ENCODE results near the gene GLI1. TPM values are rescaled to one million over a fixed set of nuclear protein-coding genes. Genes with fewer than 3 reads are reported as not detected.
"Not testable (repeated sequence)": the region's sequence is repeated elsewhere in the genome, so short reads cannot be mapped to it uniquely, and the experiment has no call there.

GLI1 gene
- total and polyA plus RNA-seq, 2 donors (not counting 1 experiment from before 2014, with no cell fraction given): 0.40 to 2.0 TPM

DNA sequence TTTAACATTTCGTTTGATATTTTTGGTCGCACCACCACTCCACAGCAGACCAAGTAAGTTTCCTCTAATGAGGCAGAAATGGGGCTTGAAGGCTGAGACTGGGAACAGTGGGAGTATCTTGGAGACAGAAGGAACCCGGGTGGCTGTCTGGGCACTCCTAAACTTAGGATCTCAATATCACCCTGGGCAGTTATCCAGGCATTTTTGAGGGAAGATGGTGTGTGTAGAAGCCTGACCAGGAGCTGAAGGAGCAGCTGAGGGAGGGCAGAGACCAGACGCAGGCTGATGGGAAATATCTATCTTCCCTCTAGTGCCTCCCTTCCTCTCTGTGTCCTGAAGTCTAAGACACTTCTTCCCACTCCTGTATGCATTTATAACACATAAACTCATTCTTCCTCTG lies 39.0 kb downstream of the GLI1 start:
- TF ChIP-seq EZH2 (IDR thresholded peaks at IDR 0.05; ENCODE audit: low read length, missing control alignments) (no peak), CTCF (conservative IDR thresholded peaks at IDR 0.05 in 1 of 2, IDR thresholded peaks at IDR 0.05 in 1 of 2; ENCODE audit: low read depth in 1 of 2, low read length in 2 of 2) (no peak)
- H3K4me1 ChIP-seq (ENCODE audit: control insufficient read depth, extremely low read depth, insufficient read depth, low read length): no peaks in the 10 kb centered on the region
- no peak overlapping the region for H3K27ac ChIP-seq (ENCODE audit: insufficient read depth, low read length)
- no peaks in the 10 kb centered on the region for H3K27me3 ChIP-seq (ENCODE audit: control insufficient read depth, insufficient read depth, low read length)
- no peak overlapping the region for H3K4me3 ChIP-seq (replicated peaks in 1 of 4; ENCODE audit: control extremely low read depth in 1 of 4, insufficient read depth in 1 of 4, low read depth in 3 of 4, low read length in 4 of 4)
- no peaks in the 10 kb centered on the region for H3K79me2 ChIP-seq (ENCODE audit: control insufficient read depth, insufficient read depth, low read length)
- no peaks in the 10 kb centered on the region for H3K9me3 ChIP-seq (ENCODE audit: control insufficient read depth, insufficient read depth, low read depth, low read length)
- H2AFZ ChIP-seq (ENCODE audit: low read length): no peak overlapping the region
- H4K20me1 ChIP-seq (ENCODE audit: control insufficient read depth, extremely low read depth, insufficient read depth, low read length): no peaks in the 10 kb centered on the region
- no peak for DNase-seq (ENCODE audit: low read depth in 2 of 2)
- no peak overlapping the region for H3K4me2 ChIP-seq (ENCODE audit: extremely low read depth, insufficient read depth, low read length)
- peaks cover 23% of the 10 kb centered on the region for H3K36me3 ChIP-seq (ENCODE audit: control insufficient read depth, insufficient read depth, low read length)
- H3K9ac ChIP-seq (ENCODE audit: insufficient read depth, low read length): no peak overlapping the region

- Histone ChIP-seq H3K9me3 (ENCODE audit: control insufficient read depth, insufficient read depth, low read depth, low read length) (no peaks in the 10 kb centered on the region), H2AFZ (ENCODE audit: low read length) (no peak overlapping the region), H4K20me1 (ENCODE audit: control insufficient read depth, extremely low read depth, insufficient read depth, low read length) (no peaks in the 10 kb centered on the region), H3K27me3 (ENCODE audit: control insufficient read depth, insufficient read depth, low read length) (no peaks in the 10 kb centered on the region), H3K4me2 (ENCODE audit: extremely low read depth, insufficient read depth, low read length) (no peak overlapping the region), H3K79me2 (ENCODE audit: control insufficient read depth, insufficient read depth, low read length) (no peaks in the 10 kb centered on the region), H3K4me3 (replicated peaks in 1 of 4; ENCODE audit: control extremely low read depth in 1 of 4, insufficient read depth in 1 of 4, low read depth in 3 of 4, low read length in 4 of 4) (no peak overlapping the region), H3K9ac (ENCODE audit: insufficient read depth, low read length) (no peak overlapping the region), H3K4me1 (ENCODE audit: control insufficient read depth, extremely low read depth, insufficient read depth, low read length) (no peaks in the 10 kb centered on the region), H3K27ac (ENCODE audit: insufficient read depth, low read length) (no peak overlapping the region), H3K36me3 (ENCODE audit: control insufficient read depth, insufficient read depth, low read length) (peaks cover 26% of the 10 kb centered on the region)
- TF ChIP-seq CTCF (conservative IDR thresholded peaks at IDR 0.05 in 1 of 2, IDR thresholded peaks at IDR 0.05 in 1 of 2; ENCODE audit: low read depth in 1 of 2, low read length in 2 of 2): no peak
- TF ChIP-seq EZH2 (IDR thresholded peaks at IDR 0.05; ENCODE audit: low read length, missing control alignments): no peak
- no peak for DNase-seq (ENCODE audit: low read depth in 2 of 2)
These were observed 40.6 kb downstream of the GLI1 start for GRCh38 chr12:57500213-57500612.

GRCh38 chr12:57502311-57502969 lies 42.9 kb downstream of the GLI1 start:
- not testable (repeated sequence) for H3K4me1 ChIP-seq (ENCODE audit: control insufficient read depth, extremely low read depth, insufficient read depth, low read length); H3K27me3 ChIP-seq (ENCODE audit: control insufficient read depth, insufficient read depth, low read length); H3K27ac ChIP-seq (ENCODE audit: insufficient read depth, low read length); DNase-seq (ENCODE audit: low read depth in 2 of 2); H4K20me1 ChIP-seq (ENCODE audit: control insufficient read depth, extremely low read depth, insufficient read depth, low read length); H3K79me2 ChIP-seq (ENCODE audit: control insufficient read depth, insufficient read depth, low read length); H2AFZ ChIP-seq (ENCODE audit: low read length); H3K4me2 ChIP-seq (ENCODE audit: extremely low read depth, insufficient read depth, low read length); H3K4me3 ChIP-seq (replicated peaks in 1 of 4; ENCODE audit: control extremely low read depth in 1 of 4, insufficient read depth in 1 of 4, low read depth in 3 of 4, low read length in 4 of 4); H3K9ac ChIP-seq (ENCODE audit: insufficient read depth, low read length); H3K9me3 ChIP-seq (ENCODE audit: control insufficient read depth, insufficient read depth, low read depth, low read length)
- peaks cover 26% of the 10 kb centered on the region for H3K36me3 ChIP-seq (ENCODE audit: control insufficient read depth, insufficient read depth, low read length)

DNA sequence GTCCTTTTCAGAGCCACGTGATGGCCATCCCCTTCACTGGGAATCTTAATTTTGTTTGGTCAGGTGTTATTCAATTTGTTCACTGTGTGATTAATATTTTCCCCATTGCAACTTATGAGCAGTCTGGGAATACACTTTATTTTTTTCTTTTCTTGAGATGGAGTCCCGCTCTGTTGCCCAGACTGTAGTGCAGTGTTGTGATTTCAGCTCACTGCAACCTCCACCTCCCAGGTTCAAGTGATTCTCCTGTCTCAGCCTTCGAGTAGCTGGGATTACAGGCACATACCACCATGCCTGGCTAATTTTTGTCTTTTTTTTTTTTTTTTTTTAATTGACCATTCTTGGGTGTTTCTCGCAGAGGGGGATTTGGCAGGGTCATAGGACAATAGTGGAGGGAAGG lies 47.0 kb downstream of the GLI1 start:
- H3K9ac ChIP-seq (ENCODE audit: insufficient read depth, low read length); DNase-seq (ENCODE audit: low read depth in 2 of 2); H3K27ac ChIP-seq (ENCODE audit: insufficient read depth, low read length); H3K4me1 ChIP-seq (ENCODE audit: control insufficient read depth, extremely low read depth, insufficient read depth, low read length); H4K20me1 ChIP-seq (ENCODE audit: control insufficient read depth, extremely low read depth, insufficient read depth, low read length); H3K36me3 ChIP-seq (ENCODE audit: control insufficient read depth, insufficient read depth, low read length); H3K27me3 ChIP-seq (ENCODE audit: control insufficient read depth, insufficient read depth, low read length); H3K9me3 ChIP-seq (ENCODE audit: control insufficient read depth, insufficient read depth, low read depth, low read length); H3K4me3 ChIP-seq (replicated peaks in 1 of 4; ENCODE audit: control extremely low read depth in 1 of 4, insufficient read depth in 1 of 4, low read depth in 3 of 4, low read length in 4 of 4); H3K79me2 ChIP-seq (ENCODE audit: control insufficient read depth, insufficient read depth, low read length); H3K4me2 ChIP-seq (ENCODE audit: extremely low read depth, insufficient read depth, low read length); H2AFZ ChIP-seq (ENCODE audit: low read length): not testable (repeated sequence)

DNA sequence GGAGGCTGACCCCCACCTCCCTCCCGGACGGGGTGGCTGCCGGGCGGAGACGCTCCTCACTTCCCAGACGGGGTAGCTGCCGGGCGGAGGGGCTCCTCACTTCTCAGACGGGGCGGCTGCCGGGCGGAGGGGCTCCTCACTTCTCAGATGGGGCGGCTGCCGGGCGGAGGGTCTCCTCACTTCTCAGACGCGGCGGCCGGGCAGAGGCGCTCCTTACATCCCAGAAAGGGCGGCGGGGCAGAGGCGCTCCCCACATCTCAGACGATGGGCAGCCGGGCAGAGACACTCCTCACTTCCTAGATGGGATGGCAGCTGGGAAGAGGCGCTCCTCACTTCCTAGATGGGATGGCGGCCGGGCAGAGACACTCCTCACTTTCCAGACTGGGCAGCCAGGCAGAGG lies 48.2 kb downstream of the GLI1 start:
- H3K9me3 ChIP-seq (ENCODE audit: control insufficient read depth, insufficient read depth, low read depth, low read length); H3K79me2 ChIP-seq (ENCODE audit: control insufficient read depth, insufficient read depth, low read length); H2AFZ ChIP-seq (ENCODE audit: low read length); H4K20me1 ChIP-seq (ENCODE audit: control insufficient read depth, extremely low read depth, insufficient read depth, low read length); H3K4me3 ChIP-seq (replicated peaks in 1 of 4; ENCODE audit: control extremely low read depth in 1 of 4, insufficient read depth in 1 of 4, low read depth in 3 of 4, low read length in 4 of 4); H3K36me3 ChIP-seq (ENCODE audit: control insufficient read depth, insufficient read depth, low read length); H3K27me3 ChIP-seq (ENCODE audit: control insufficient read depth, insufficient read depth, low read length); H3K4me2 ChIP-seq (ENCODE audit: extremely low read depth, insufficient read depth, low read length); H3K9ac ChIP-seq (ENCODE audit: insufficient read depth, low read length); H3K4me1 ChIP-seq (ENCODE audit: control insufficient read depth, extremely low read depth, insufficient read depth, low read length); H3K27ac ChIP-seq (ENCODE audit: insufficient read depth, low read length); DNase-seq (ENCODE audit: low read depth in 2 of 2): not testable (repeated sequence)

Data from fibroblast of lung (primary cell).